GM12875 (cell line): ENCODE results near the gene ATRNL1.

ENCODE experiments used
- H3K4me3 ChIP-seq: one replicate; pipeline ENCODE4 v1.5.1; 2011; ENCODE audit warnings: low read depth, low read length, control low read depth
- CTCF ChIP-seq: IDR thresholded peaks from 2 replicates; pipeline ENCODE4 v1.5.1; 2011; ENCODE audit warnings: low read depth, mild to moderate bottlenecking, control low read depth, inconsistent platforms, low read length, moderate library complexity, borderline replicate concordance; ENCODE audit not compliant: insufficient read depth

The ATRNL1 gene

GRCh38 chr10:115849197-115849596 is 756.0 kb downstream of the ATRNL1 start:
- H3K4me3 ChIP-seq = no peak overlapping the region
- TF ChIP-seq CTCF = no peak

- no peak overlapping the region for H3K4me3 ChIP-seq
- TF ChIP-seq CTCF = no peak
These were observed 757.5 kb downstream of the ATRNL1 start for GRCh38 chr10:115850666-115851065.

- H3K4me3 ChIP-seq = no peak overlapping the region
- no peak for TF ChIP-seq CTCF
These were observed 758.5 kb downstream of the ATRNL1 start for GRCh38 chr10:115851695-115852094.

- no peak for TF ChIP-seq CTCF
- H3K4me3 ChIP-seq = no peak overlapping the region
These were observed 761.7 kb downstream of the ATRNL1 start for GRCh38 chr10:115854740-115855435.

GRCh38 chr10:115856580-115856979 is 763.4 kb downstream of the ATRNL1 start:
- H3K4me3 ChIP-seq = no peak overlapping the region
- TF ChIP-seq CTCF = no peak

- TF ChIP-seq CTCF = no peak
- no peak overlapping the region for H3K4me3 ChIP-seq
These were observed 764.7 kb downstream of the ATRNL1 start for GRCh38 chr10:115857856-115858255.
